HepG2 (cell line): ENCODE measurements around the gene CRIM1. TPM values are rescaled to one million over a fixed set of nuclear protein-coding genes. Genes with fewer than 3 reads are reported as not detected.

Experiments used
- ATAC-seq: fragments of 200-7000 bp; cut with Tn5 transposase; 3 replicates; pipeline ENCODE4 v1.9.1; 2020; ENCODE audit warnings: mild to moderate bottlenecking, moderate library complexity
- BruUV-seq: library from RNA; stranded (reverse); fragments of 400-500 nt; replicated peaks from 2 replicates; lab custom pipeline; 2021; lab: Mats Ljungman, UMichigan
- CTCF ChIA-PET: fragments of 300-600 bp; formaldehyde crosslinking; extraction: SDS; loops from one replicate; lab custom pipeline; 2021; ENCODE audit warnings: low total read pairs, inconsistent platforms, low intra/inter-chr PET ratio; lab: Yijun Ruan, JAX
- POLR2A ChIA-PET: fragments of 350-600 bp; sonication (Branson Sonifier 250); formaldehyde crosslinking; loops from one replicate; lab custom pipeline; 2020; ENCODE audit warnings: antibody characterized with exemption, inconsistent platforms; lab: Yijun Ruan, JAX
- DNase-seq: peaks from one replicate; pipeline ENCODE4 v3.0.0-alpha.2; 2015; ENCODE audit warnings: low spot score
- FAIRE-seq: peaks from 3 replicates; lab custom pipeline; 2011; peaks lifted over from hg19 to GRCh38; lab: Jason Lieb, UNC
- H2AFZ ChIP-seq: one replicate; pipeline ENCODE4 v1.6.1; 2011; ENCODE audit warnings: low read length, inconsistent platforms
- H3K27ac ChIP-seq: fragments of 300-600 bp; 3 replicates; pipeline ENCODE4 v1.8.0; 2011; ENCODE audit warnings: mixed run types, mild to moderate bottlenecking, mixed read lengths, low read length, inconsistent platforms; ENCODE audit not compliant: insufficient read depth; ENCODE audit errors: extremely low read length
- H3K27me3 ChIP-seq, 2 experiments: fragments of 200-600 bp in 1 of 2; 2 replicates in 1 of 2; 3 replicates in 1 of 2; pipeline versions ENCODE4 v1.6.0 to v1.8.0; 2011; ENCODE audit warnings: low read length in 2 of 2, mild to moderate bottlenecking in 2 of 2, moderate library complexity in 2 of 2, inconsistent platforms in 1 of 2; ENCODE audit not compliant: insufficient read depth in 2 of 2, control insufficient read depth in 1 of 2
- H3K36me3 ChIP-seq, 2 experiments: fragments of 200-600 bp in 1 of 2; replicated peaks in 1 of 2; 2 replicates in 1 of 2; 3 replicates in 1 of 2; pipeline versions ENCODE4 v1.5.1 to v1.8.0; 2011; ENCODE audit warnings: low read length in 2 of 2, inconsistent platforms in 1 of 2; ENCODE audit not compliant: insufficient read depth in 2 of 2, control insufficient read depth in 1 of 2
- H3K4me1 ChIP-seq: 2 replicates; pipeline ENCODE4 v1.5.1; 2012; ENCODE audit warnings: low read length, inconsistent platforms; ENCODE audit not compliant: insufficient read depth
- H3K4me2 ChIP-seq: 2 replicates; pipeline ENCODE4 v1.6.0; 2011; ENCODE audit warnings: low read depth, low read length, inconsistent platforms
- H3K4me3 ChIP-seq, 3 experiments: fragments of 200-600 bp in 1 of 3; sonication (generic), shearing (Covaris generic) in 1 of 3; replicated peaks in 1 of 3; 2 replicates each; pipeline ENCODE4 v1.5.1; 2011 to 2016; ENCODE audit warnings: low read length in 3 of 3, inconsistent platforms in 2 of 3, low read depth in 2 of 3, mild to moderate bottlenecking in 2 of 3, control low read depth in 1 of 3, mixed read lengths in 1 of 3; ENCODE audit not compliant: insufficient read depth in 1 of 3
- H3K79me2 ChIP-seq: one replicate; pipeline ENCODE4 v1.6.1; 2011; ENCODE audit warnings: low read length, inconsistent platforms; ENCODE audit not compliant: insufficient read depth
- H3K9ac ChIP-seq: 2 replicates; pipeline ENCODE4 v1.6.0; 2011; ENCODE audit warnings: mild to moderate bottlenecking, low read depth, low read length, inconsistent platforms; ENCODE audit not compliant: insufficient read depth
- H3K9me3 ChIP-seq: 2 replicates; pipeline ENCODE4 v1.5.1; 2012; ENCODE audit warnings: mild to moderate bottlenecking, low read length
- H4K20me1 ChIP-seq: 2 replicates; pipeline ENCODE4 v1.6.0; 2011; ENCODE audit warnings: inconsistent platforms, mild to moderate bottlenecking, low read length, moderate library complexity; ENCODE audit not compliant: insufficient read depth
- ATF7 ChIP-seq, 2 experiments: fragments of 450-650 bp in 1 of 2; sonication (generic) in 1 of 2; formaldehyde crosslinking in 1 of 2; IDR thresholded peaks; 2 replicates each; pipeline versions ENCODE4 v1.4.0 to v1.6.1; 2016 to 2020; ENCODE audit warnings: antibody characterized with exemption in 1 of 2, mild to moderate bottlenecking in 1 of 2, missing genetic modification reagents in 1 of 2
- ELF4 ChIP-seq: sonication (generic); formaldehyde crosslinking; IDR thresholded peaks from 2 replicates; pipeline ENCODE4 v1.5.0; 2020; ENCODE audit warnings: missing genetic modification reagents, mild to moderate bottlenecking, moderate library complexity, borderline replicate concordance
- IRF2 ChIP-seq: IDR thresholded peaks from 2 replicates; pipeline ENCODE4 v1.6.1; 2018; ENCODE audit warnings: missing genetic modification reagents, missing compliant biosample characterization
- ISL2 ChIP-seq: sonication (generic); formaldehyde crosslinking; IDR thresholded peaks from 2 replicates; pipeline ENCODE4 v1.5.0; 2020; ENCODE audit warnings: missing genetic modification reagents
- KDM1A ChIP-seq: IDR thresholded peaks from 2 replicates; pipeline ENCODE4 v1.6.1; 2016; ENCODE audit warnings: missing compliant biosample characterization
- KLF15 ChIP-seq: sonication (generic); formaldehyde crosslinking; IDR thresholded peaks from 2 replicates; pipeline ENCODE4 v1.8.1; 2023; ENCODE audit warnings: borderline replicate concordance, mild to moderate bottlenecking, inconsistent platforms, missing genetic modification reagents, mixed read lengths
- MYC ChIP-seq: sonication (generic); formaldehyde crosslinking; IDR thresholded peaks from 2 replicates; pipeline ENCODE4 v1.9.0; 2021; ENCODE audit warnings: missing genetic modification reagents, borderline replicate concordance
- NFE2L1 ChIP-seq: sonication (generic); formaldehyde crosslinking; IDR thresholded peaks from 2 replicates; pipeline ENCODE4 v1.4.0; 2020; ENCODE audit warnings: missing genetic modification reagents, mild to moderate bottlenecking, borderline replicate concordance
- NONO ChIP-seq, 2 experiments: fragments of 450-650 bp in 1 of 2; sonication (generic) in 1 of 2; formaldehyde crosslinking in 1 of 2; IDR thresholded peaks in 1 of 2; conservative IDR thresholded peaks in 1 of 2; 2 replicates each; pipeline versions ENCODE4 v1.6.1 to v1.8.0; 2017 to 2022; ENCODE audit warnings: mild to moderate bottlenecking in 1 of 2, missing genetic modification reagents in 1 of 2, moderate library complexity in 1 of 2
- RARA ChIP-seq: IDR thresholded peaks from 2 replicates; pipeline ENCODE4 v1.6.1; 2016; ENCODE audit warnings: missing genetic modification reagents, missing compliant biosample characterization
- SIX4 ChIP-seq: sonication (generic); formaldehyde crosslinking; IDR thresholded peaks from 2 replicates; pipeline ENCODE4 v1.4.0; 2020; ENCODE audit warnings: missing genetic modification reagents
- SOX6 ChIP-seq, 2 experiments: fragments of 450-650 bp in 1 of 2; sonication (generic) in 1 of 2; formaldehyde crosslinking in 1 of 2; IDR thresholded peaks; 2 replicates each; pipeline versions ENCODE4 v1.4.0 to v1.6.1; 2017 to 2020; ENCODE audit warnings: antibody characterized with exemption in 1 of 2, mild to moderate bottlenecking in 1 of 2, missing genetic modification reagents in 1 of 2
- TEAD2 ChIP-seq: sonication (generic); formaldehyde crosslinking; IDR thresholded peaks from 2 replicates; pipeline ENCODE4 v1.9.0; 2021; ENCODE audit warnings: missing genetic modification reagents
- ZFAT ChIP-seq: sonication (generic); formaldehyde crosslinking; conservative IDR thresholded peaks from 2 replicates; pipeline ENCODE4 v1.8.1; 2023; ENCODE audit warnings: missing genetic modification reagents, inconsistent platforms
- ZMYM3 ChIP-seq: sonication (generic); formaldehyde crosslinking; IDR thresholded peaks from 2 replicates; pipeline ENCODE4 v1.5.1; 2020; ENCODE audit warnings: mild to moderate bottlenecking, missing genetic modification reagents
- ZNF256 ChIP-seq: sonication (generic); formaldehyde crosslinking; conservative IDR thresholded peaks from 2 replicates; pipeline ENCODE4 v1.4.0; 2020; ENCODE audit warnings: missing genetic modification reagents
- ZNF556 ChIP-seq: sonication (generic); formaldehyde crosslinking; IDR thresholded peaks from 2 replicates; pipeline ENCODE4 v1.4.0; 2020; ENCODE audit warnings: mild to moderate bottlenecking, missing genetic modification reagents, borderline replicate concordance
- ZNF816 ChIP-seq: sonication (generic); formaldehyde crosslinking; IDR thresholded peaks from 2 replicates; pipeline ENCODE4 v1.8.0; 2022; ENCODE audit warnings: missing genetic modification reagents, mild to moderate bottlenecking, borderline replicate concordance
- ZNF841 ChIP-seq: sonication (generic); formaldehyde crosslinking; IDR thresholded peaks from 2 replicates; pipeline ENCODE4 v1.8.1; 2023; ENCODE audit warnings: missing genetic modification reagents, borderline replicate concordance
- WGBS: methylation state at CpG from one replicate; pipeline ENCODE4 v1.1.6; 2017; ENCODE audit warnings: low lambda C conversion rate; 5-methylcytosine and 5-hydroxymethylcytosine counted together
- in situ Hi-C: cut with HindIII; loops from 2 replicates; pipeline ENCODE4 v1.10.0; 2017; ENCODE audit warnings: low pct_unique_long_range_greater_than_20kb; ENCODE audit not compliant: extremely low pct_ligation_motif_present
- intact Hi-C: fragments of 100-400 bp; cut with micrococcal nuclease; formaldehyde crosslinking; loops from one replicate; pipeline ENCODE4 v1.10.0; 2022; ENCODE audit not compliant: unreplicated experiment
- polyA plus RNA-seq, 8 experiments: library from polyadenylated mRNA; depleted of rRNA in 3 of 8; stranded (reverse) in 7 of 8; unstranded in 1 of 8; fragments of >200 nt; fragmentation: Illumina TruSeq in 4 of 8; extraction: Trizol in 4 of 8; gene quantifications; 2 replicates each; pipeline versions ENCODE4 v1.2.1 to v1.2.3, GENCODE V29; 2011 to 2016; ENCODE audit warnings: low read depth in 4 of 8, missing spikeins in 1 of 8, mixed read lengths in 1 of 8; ENCODE audit not compliant: insufficient read depth in 1 of 8
- total RNA-seq, 5 experiments: library from RNA; depleted of rRNA; stranded (reverse); fragments of >200 nt; fragmentation: Illumina TruSeq; extraction: Trizol; gene quantifications; 2 replicates each; pipeline ENCODE4 v1.2.3, GENCODE V29; 2016; ENCODE audit warnings: low read depth in 1 of 5

Gene CRIM1
- total and polyA plus RNA-seq, 2 of the 13 experiments (the other 11 are each of a cell fraction or from before 2014, with no cell fraction given) = 39.1 to 69.9 TPM

- TF ChIP-seq ZMYM3 (CRISPR knock-in tag) (no peak), ATF7 (IDR thresholded peaks at IDR 0.05) (no peak), ATF7 (CRISPR knock-in tag; IDR thresholded peaks at IDR 0.05) (no peak), ZNF256 (CRISPR knock-in tag) (no peak), ZNF841 (CRISPR knock-in tag) (no peak), TEAD2 (CRISPR knock-in tag) (no peak), ZNF816 (CRISPR knock-in tag) (no peak), NFE2L1 (no peak), ZNF556 (CRISPR knock-in tag) (no peak), MYC (CRISPR knock-in tag) (no peak), IRF2 (CRISPR knock-in tag) (no peak), NONO (IDR thresholded peaks at IDR 0.05) (no peak), NONO (CRISPR knock-in tag; conservative IDR thresholded peaks at IDR 0.05) (no peak), ISL2 (CRISPR knock-in tag) (no peak), KLF15 (CRISPR knock-in tag) (no peak), SIX4 (CRISPR knock-in tag) (no peak), KDM1A (CRISPR knock-in tag) (no peak), RARA (CRISPR knock-in tag) (no peak), ELF4 (CRISPR knock-in tag) (no peak), SOX6 (IDR thresholded peaks at IDR 0.05) (no peak), SOX6 (CRISPR knock-in tag; IDR thresholded peaks at IDR 0.05) (no peak), ZFAT (CRISPR knock-in tag) (no peak)
- TF ChIP-seq, all 625 proteins: peak for 0
- peaks cover 4% of the 10 kb centered on the region; the same call in 1 of the 2 replicates for H4K20me1 ChIP-seq
- no peak overlapping the region for H2AFZ ChIP-seq
- FAIRE-seq (no peak), DNase-seq (no peak), ATAC-seq (no peak)
- no peak overlapping the region for H3K4me2 ChIP-seq
- no peak overlapping the region for H3K27ac ChIP-seq
- intact Hi-C loops (no loop called here), in situ Hi-C loops (no loop called here)
- BruUV-seq = no TSS peak
- POLR2A ChIA-PET = no interaction called here
- H3K4me3 ChIP-seq = no peak overlapping the region
- 90% methylated on average over 2 of the region's 2 CpGs for WGBS
- no peaks in the 10 kb centered on the region for H3K9me3 ChIP-seq
- CTCF ChIA-PET = no interaction called here
- peaks cover 78% of the 10 kb centered on the region for H3K4me1 ChIP-seq
- no peak overlapping the region for H3K9ac ChIP-seq
- peaks cover 87% of the 10 kb centered on the region for H3K79me2 ChIP-seq
- H3K36me3 ChIP-seq = peaks cover 8 to 11% of the 10 kb centered on the region in 2 experiments; a peak in 4 of 5 replicates
- no peaks in the 10 kb centered on the region for H3K27me3 ChIP-seq
Measured at GRCh38 chr2:36384454-36384853, 28.9 kb downstream of the CRIM1 start.
